ENCODE results near the gene SUSD1.
"Not testable (repeated sequence)": the region's sequence is repeated elsewhere in the genome, so short reads cannot be mapped to it uniquely, and the experiment has no call there.

The SUSD1 gene

DNA sequence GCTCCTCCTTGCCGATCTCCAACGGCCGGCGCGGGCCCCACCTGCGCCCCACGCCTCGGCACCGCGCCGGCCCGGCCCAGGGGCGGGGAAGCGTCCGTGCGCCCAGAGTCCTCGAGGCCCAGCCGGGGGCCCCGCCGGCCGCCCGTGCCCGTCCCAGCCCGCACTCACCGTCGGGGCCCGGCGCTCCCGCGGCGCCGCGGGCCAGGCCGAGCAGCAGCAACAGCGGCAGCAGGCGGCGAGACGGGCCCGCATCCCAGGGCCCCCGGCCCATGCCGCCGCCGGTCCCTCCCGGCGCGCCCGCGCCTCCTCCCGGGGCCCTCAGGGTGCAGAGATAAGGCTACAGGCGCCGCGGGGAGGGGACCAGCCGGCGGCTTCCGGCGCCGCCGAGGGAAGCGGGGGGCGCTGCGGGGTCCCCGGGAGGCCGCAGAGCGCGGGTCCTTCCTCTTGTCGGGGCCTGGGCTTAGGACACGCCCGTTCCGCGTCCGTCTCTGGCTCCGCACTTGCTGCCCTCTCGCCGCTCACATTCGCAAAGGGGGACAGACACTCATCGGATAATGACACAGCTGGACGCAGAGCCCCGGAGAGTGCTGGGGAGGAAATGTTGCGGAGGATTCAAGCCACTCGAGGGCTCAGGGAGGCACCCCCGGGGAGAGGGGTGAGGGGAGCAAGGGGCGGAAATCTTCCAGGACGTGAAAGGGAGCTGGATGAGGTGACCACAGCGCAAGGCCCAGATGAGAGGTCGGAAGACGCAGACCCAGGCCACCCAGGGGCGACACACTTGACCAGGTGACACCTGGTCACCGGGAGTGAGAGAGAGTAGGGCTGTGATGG is at the start of gene SUSD1:
TSS of gene SUSD1 (minus strand) at position 333 of the 831 bp plus-strand sequence. CDS start at position 271, 62 bp downstream.
- no peak for DNase-seq (ENCODE audit: low read depth)

DNA sequence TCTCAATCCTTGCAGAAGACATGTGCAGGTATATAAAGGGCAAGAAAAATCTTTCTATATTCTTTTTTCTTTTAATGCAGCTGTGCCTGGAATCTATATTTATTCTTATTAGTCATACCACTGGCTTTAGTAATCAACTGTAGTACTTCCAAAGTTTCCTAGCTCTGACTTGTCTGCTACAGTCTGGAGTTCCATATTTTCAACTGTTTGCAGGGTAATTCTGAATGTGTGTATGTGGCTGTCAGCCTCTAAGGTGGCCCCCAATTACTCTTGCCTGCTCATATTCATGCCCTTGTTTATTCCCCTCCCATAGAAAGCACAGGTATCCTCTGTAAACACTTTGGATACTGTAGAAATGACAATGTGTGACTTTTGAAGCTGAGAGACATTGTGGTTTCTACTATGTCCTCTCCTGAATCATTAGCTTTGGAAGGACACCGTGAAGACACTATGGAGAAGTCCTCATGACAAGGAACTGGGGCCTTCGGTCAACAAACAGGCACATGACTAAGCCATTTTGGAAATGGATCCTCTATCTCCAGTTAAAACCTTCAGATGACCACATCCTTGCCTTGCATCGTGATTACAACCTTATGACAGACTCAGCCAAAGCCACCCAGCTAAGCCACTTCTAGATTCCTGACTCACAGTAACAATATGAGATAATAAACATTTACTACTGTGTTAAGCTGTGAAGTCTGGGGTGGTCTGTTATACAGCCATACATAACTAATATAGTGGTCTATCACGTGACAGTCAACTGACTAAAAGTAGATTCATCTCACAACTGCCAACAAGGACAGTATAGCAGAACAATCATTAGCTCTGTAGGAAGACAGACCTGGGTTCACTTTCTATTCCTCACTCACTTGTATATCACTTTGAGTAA is 49.5 kb upstream of the SUSD1 start:
- DNase-seq (ENCODE audit: low read depth), result peak; percentile 42

DNA sequence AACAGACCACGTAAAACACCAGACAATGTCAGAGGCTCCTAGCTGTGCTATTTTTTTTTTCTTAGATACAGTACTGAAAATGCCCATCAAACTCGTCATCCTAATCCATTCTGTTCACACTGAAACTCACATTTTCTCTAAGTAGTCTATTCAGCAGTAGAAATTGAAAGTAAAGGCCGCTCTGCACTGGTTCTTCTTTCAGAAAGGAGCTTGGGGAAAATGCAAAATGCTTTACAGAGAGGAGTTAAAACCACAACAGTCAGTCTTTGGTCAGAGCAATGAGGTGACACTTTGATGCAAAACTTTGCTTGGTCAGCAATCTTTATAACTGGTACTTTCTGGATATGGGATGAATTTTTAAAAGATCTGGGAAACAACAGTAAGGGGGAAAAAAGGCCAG is 43.8 kb upstream of the SUSD1 start:
- no peak for DNase-seq (ENCODE audit: low read depth)

DNA sequence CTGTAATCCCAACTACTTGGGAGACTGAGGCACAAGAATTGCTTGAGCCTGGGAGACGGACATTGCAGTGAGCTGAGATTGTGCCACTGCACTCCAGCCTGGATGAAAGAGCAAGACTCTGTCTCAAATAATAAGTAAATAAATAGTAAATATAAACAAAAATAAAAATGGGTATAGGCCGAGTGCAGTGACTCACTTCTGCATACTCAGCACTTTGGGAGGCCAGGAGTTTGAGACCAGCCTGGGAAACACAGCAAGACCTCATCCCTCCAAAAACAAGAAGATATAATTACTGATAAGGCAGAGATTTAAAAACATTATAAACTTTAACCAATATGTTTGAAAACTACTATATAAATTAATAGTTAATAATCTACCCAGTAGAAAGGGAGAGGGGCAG is 37.8 kb upstream of the SUSD1 start:
- DNase-seq (ENCODE audit: low read depth), result no peak

DNA sequence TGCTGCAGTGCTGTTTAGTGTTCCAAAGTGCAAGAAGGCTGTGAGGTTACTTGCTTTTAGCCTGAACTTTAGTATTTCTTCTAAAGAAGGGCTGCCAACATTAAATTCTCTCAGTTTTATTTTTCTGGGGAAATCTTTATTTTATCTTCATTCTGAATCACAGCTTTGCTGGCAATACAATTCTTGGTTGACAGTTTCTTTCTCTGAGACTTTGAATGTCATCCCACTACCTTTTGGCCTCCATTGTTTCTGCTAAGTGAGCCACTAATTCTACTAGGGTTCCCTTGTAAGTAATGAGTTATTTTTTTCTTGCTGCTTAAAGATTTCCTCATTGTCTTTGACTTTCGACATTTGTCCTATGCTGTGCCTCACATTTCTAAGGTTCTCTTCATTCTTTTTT is 32.4 kb upstream of the SUSD1 start:
- no peak for DNase-seq (ENCODE audit: low read depth)

DNA sequence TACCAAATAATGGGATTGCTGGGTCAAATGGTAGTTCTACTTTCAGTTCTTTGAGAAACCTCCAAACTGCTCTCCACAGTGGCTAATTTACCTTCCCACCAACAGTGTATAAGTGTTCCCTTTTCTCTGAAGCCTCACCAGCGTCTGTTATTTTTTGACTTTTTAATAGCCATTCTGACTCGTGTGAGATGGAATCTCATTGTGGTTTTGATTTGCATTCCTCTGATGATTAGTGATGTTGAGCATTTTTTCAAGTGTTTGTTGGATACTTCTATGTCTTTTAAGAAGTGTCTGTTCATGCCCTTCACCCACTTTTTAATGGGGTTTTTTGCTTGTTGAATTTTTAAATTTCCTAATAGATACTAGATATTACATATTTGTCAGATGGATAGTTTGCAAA is 28.4 kb upstream of the SUSD1 start:
- peak; percentile 42 for DNase-seq (ENCODE audit: low read depth)

DNA sequence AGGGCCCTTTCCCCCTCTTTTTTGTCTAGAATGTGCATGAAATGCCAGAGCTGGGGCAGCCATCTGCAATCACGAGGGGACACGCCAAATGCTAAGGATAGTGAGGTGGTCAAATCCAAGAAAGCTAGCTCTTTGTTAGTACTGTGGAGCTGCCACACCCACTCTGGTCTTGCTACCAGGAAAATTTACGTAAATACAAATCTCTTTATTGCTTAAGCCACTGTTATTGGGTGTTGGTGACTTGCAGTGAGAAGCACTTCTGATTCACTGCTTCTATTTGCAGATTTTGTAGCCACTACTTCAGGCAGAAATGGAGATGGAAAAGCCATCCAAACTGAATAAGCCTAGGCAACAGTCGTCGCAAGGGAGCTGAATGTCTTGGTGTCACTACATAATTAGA is 25.6 kb upstream of the SUSD1 start:
- DNase-seq (ENCODE audit: low read depth), result no peak

DNA sequence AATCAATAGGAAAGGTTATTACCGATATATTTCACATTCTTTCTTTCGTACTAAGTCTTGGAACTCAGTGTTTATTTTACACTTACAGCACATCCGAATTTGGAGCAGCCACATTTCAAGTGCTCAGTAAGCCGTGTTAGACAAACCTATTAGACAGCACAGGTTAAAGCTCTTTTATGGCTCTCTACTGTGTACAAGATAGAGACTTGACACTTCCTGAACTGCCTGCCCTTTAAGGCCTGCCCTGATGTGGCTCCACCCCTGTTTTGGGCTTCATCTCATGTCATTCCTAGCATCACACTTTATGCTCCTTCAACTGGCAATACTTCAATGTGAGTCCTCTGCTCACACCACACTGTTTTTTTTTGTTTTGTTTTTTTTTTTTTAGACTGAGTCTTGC is 23.5 kb upstream of the SUSD1 start:
- no peak for DNase-seq (ENCODE audit: low read depth)

DNA sequence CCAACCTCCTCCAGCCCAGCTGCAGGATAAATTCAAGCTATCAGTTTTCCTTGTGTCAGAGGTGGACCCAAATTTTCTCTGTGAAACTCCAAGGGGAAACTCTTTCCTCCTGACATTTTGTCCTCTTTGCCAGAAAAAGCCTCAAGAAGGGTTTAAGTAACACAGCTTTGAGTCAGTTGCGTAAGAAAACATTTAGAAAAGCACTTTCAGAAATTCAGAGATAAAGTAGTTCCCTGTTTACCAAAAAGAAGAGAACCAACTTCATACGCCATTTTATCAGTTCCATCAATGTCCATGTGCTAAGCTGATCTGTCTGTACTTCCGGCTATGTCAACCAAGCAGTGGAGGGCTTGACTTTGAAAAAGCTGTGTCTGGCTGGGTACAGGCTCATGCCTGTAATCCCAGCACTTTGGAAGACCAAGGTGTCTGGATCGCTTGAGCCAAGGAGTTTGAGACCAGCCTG is 19.9 kb upstream of the SUSD1 start:
- DNase-seq (ENCODE audit: low read depth), result no peak

DNA sequence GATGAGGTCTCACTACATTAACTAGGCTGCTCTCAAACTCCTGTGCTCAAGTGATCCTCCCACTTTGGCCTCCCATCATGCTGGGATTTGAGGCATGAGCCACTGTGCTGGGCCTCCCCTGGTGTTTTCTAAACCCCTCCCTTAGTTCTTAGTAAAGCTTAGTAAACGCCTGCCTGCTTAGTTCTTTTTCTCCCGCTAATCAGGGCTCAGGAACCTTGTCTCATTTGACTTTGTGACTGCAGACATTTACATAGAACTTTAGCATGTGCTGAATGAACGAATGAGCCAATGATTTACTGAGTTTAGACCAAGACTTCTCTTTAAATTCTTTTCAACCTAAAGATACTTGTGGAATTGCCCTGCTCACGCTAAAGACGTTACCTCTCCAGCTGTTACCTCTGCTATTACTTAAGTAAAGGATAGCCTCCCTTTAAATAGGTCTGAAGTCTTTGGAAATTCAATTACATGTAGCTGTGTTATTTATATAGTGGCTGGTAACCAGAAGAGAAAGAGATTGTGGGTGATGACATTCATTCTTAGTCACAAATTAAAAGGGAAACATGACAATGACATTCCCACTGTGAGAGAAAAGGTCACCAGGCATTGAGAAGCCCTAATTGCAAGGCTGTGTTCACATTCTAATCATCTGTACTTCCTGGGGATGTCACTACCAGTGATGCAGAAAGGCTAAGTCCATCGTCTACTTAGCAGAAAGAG is 18.6 kb upstream of the SUSD1 start:
- DNase-seq (ENCODE audit: low read depth), result no peak

DNA sequence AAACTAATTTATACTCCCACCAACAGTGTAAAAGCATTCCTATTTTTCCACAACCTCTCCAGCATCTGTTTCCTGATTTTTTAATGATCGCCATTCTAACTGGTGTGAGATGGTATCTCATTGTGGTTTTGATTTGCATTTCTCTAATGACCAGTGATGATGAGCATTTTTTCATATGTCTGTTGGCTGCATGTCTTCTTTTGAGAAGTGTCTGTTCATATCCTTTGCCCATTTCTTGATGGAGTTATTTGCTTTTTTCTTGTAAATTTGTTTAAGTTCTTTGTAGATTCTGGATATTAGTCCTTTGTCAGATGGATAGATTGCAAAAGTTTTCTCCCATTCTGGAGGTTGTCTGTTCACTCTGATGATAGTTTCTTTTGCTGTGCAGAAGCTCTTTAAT is 15.2 kb upstream of the SUSD1 start:
- not testable (repeated sequence) for DNase-seq (ENCODE audit: low read depth)

DNA sequence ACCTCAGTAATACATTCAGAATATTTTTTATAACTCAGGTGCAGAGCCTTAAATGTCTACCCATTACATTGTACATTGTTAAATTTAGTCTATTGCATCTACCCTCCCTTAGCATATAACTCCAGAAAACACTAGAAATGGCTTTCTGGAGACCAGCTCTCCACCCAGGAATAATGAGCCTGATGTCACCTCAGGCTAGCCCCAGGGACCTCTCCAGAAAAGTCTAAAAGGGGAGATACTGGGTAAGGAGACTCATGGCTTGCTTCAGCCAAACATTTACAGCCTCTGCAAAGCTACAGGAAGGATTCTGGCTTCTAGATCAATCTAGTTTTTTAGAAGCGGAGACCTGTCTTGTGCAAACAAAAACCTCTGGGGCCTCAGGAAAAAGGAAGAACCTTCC is 13.8 kb upstream of the SUSD1 start:
- DNase-seq (ENCODE audit: low read depth), result no peak

DNA sequence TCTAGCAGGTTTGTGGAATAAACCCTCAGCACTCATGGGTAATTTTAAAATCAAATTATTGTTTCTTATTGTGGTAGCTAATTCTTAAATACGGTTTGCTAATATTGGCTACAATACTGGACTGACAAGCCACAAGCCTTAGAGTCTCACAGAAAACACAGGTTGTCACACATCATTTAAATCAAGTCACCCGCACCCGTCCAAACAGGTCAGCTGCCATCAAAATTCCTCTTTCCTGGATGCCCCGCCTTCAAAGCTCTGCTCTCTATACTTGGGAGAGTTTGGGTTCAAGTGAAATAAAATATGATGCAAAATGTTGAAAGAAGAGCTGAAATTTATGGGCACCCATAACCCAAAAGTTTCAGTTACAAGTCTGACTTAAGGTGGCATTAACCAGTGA is 12.3 kb upstream of the SUSD1 start:
- DNase-seq (ENCODE audit: low read depth), result no peak

DNA sequence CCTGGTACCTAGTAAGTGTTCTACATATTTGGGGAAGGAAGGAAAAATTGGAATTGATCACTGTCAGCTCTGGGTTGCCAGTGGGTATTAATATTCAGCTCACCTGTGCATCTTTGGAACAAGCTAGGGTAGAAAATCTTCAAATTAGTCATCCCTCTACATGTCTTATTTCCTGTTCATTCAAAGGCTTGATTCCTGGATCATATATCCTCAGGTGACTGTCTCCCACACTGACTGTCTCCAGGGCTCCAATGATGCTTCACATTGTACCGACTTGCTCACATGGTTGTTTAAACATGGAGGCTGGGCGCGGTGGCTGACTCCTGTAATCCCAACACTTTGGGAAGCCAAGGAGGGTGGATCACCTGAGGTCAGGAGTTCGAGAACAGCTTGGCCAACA is 11.6 kb upstream of the SUSD1 start:
- DNase-seq (ENCODE audit: low read depth), result no peak

DNA sequence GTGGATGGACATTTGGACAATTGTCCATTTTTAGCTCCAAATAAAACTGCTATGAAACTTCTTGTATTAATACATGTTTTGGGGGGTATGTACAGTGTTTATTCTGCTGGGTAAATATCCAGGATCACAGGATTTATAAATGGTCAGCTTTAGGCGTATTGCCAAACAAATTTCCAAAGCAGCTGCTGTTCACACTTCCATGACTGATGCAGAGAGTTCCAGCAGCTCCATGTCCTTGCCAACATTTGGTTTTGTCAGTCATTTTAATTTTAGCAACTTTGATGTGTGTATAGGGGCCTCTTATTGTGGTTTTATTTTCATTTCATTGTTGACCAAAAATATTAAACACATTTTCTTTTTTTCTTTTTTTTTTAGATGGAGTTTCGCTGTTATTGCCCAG is 9.8 kb upstream of the SUSD1 start:
- DNase-seq (ENCODE audit: low read depth), result no peak

DNA sequence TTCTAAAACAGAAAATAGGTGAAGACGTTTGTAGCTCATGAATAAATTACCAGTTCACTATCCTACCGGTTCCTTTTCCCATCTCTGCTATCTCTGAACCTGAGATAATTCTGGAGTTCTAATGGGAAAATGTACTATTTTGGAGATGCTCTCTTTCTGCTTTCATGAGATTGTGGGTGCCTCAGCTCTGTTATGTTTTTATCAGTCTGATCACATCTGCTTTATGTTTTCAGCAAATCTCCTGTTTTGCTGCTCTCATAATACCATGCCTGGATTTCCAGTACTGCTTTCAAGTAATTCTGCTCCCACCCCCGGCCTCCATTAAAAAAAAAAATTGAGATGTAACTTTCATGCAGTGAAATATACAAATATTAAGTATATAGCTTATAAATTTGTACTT is 9.1 kb upstream of the SUSD1 start:
- DNase-seq (ENCODE audit: low read depth), result no peak

DNA sequence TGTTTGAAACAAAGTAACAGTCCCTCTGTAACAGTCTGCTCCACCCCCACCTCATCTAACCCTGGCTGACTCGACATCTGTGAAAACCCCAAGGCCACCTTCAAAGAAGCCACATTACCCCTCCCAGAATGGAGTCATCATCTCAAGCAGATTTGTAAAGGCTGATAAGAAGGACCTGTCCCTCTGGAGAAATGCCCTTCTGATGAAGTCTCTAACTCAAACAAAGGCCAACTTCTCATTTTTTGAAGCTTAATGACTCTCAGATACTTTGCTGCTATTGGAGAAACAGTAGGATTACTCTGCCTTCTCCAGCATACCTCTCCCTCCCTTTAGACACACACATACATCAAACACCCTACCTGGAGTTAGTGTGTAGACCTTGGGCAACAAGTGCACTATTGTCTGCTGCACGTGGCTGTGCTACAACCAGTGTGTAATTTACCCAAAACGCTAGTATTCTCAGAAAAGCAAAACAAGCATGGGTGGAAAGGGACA is 5.3 kb upstream of the SUSD1 start:
- DNase-seq (ENCODE audit: low read depth), result peak; percentile 45

DNA sequence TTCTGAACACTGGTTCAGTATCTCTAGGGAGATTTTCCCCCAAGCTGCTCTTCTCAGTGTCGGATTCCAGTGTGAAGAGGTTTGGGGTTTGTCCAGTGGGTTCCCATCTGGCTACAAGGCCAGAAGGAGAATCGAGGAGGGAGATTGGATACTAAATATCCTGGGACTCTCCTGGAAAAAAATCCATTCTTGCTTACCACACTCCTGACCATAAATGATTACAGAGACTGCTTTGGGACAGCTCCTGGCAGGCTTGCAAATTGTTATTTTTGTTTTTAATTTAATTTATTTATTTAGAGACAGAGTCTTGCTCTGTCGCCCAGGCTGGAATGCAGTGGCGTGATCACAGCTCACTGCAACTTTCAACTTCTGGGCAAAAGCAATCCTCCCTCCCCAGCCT is 4.7 kb upstream of the SUSD1 start:
- peak; percentile 83 for DNase-seq (ENCODE audit: low read depth)

DNA sequence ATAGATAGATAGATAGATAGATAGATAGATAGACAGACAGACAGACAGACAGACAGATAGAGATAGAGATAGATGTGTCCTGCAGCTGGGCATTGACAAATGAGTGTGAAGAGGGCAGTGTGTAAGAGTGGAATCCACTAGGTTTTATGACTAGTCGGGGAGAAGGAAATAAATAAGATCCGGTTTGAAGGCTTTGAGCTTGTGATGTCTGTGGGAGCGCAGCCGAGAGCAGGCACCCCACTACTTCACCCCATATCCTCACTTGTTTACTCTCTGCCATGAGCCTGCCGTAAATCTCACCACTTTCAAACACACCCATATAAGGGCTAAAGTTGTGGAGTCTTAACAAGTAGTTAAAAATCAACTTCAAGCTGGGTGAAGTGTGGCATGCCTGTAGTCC is 1.4 kb upstream of the SUSD1 start:
- no peak for DNase-seq (ENCODE audit: low read depth)

DNA sequence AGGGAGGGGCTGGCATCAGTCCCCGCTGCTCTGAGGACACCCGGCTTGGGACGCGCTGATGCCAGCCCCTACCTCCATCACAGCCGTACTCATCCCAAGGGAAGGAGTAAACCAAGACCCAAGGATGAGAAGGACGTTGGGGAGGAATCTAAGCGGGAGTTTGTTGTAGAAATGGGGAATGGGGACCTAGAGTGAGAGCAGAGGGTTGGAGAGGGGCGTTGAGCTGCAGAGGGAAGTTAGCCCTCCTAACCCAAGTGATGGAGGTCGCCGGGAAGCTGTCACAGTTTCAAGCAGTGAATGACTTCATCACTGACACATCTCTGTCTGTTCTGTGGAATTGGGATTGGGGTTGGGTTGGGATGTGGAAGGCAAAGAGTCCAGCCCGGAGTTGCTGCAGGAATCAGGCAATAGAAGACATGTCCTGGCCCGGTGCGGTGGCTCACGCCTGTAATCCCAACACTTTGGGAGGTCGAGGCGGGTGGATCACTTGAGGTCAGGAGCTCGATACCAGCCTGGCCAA is 759 bp upstream of the SUSD1 start:
- no peak for DNase-seq (ENCODE audit: low read depth)

DNA sequence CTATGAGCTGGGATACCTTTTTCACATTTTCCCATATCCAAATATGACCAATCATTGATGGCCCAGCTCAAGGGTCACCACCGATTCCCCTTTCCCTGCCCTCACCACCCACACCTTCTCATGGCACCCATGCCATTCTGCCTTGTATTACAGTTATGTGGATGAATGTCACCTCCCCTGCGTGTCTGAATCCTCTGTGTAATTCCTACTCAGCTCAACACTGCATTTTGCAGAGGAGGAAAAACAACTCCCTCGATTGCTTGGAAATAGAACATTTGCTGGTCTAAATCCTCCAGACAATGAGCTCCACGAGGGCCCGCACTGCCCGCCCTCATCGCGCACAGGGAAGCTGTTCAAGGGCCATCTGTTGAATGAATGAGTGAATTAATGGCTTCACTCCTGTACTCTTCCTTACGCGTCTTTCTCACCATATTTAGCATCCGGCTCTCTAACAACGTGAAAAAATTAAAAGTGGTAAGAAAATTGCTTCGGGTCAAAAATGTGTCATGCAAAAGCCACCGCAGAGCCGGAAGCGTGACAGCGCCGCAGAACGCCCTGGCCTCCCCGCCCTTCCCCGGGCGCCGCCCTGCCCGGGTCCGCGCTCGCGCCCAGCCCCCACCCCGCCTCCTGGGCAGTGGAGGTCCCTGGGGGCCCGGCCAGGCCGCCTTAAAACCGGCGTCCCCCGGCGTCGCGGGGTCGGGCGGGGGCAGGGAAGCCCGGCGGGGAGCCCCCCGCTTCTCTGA is 704 bp downstream of the SUSD1 start:
- peak; percentile 12 for DNase-seq (ENCODE audit: low read depth)
